HEK293T (cell line): ENCODE results near the gene NDUFAF8.

Source experiments
- CTCF ChIA-PET: fragments of 350-600 bp; formaldehyde crosslinking; extraction: SDS; loops from one replicate; lab custom pipeline; 2021; ENCODE audit warnings: antibody characterized with exemption, inconsistent platforms; lab: Yijun Ruan, JAX
- POLR2A ChIA-PET: fragments of 350-600 bp; formaldehyde crosslinking; extraction: SDS; loops from one replicate; lab custom pipeline; 2020; ENCODE audit warnings: antibody characterized with exemption, inconsistent platforms; lab: Yijun Ruan, JAX
- DNase-seq: peaks from one replicate; pipeline ENCODE4 v3.0.0; 2012; ENCODE audit warnings: mixed read lengths; ENCODE audit errors: extremely low spot score
- ARNT ChIP-seq: fragments of 450-650 bp; IDR thresholded peaks from 2 replicates; pipeline ENCODE4 v1.6.1; 2017; ENCODE audit warnings: mild to moderate bottlenecking
- BHLHE40 ChIP-seq: fragments of 450-650 bp; IDR thresholded peaks from 2 replicates; pipeline ENCODE4 v1.6.1; 2016; ENCODE audit warnings: mild to moderate bottlenecking, moderate library complexity, borderline replicate concordance
- CTBP1 ChIP-seq: fragments of 450-650 bp; IDR thresholded peaks from 2 replicates; pipeline ENCODE4 v1.6.1; 2016; ENCODE audit warnings: borderline replicate concordance
- ELF4 ChIP-seq: fragments of 450-650 bp; IDR thresholded peaks from 2 replicates; pipeline ENCODE4 v1.6.1; 2017; ENCODE audit warnings: antibody characterized with exemption
- FOXA1 ChIP-seq: fragments of 450-650 bp; IDR thresholded peaks from 2 replicates; pipeline ENCODE4 v1.6.1; 2016; ENCODE audit warnings: mild to moderate bottlenecking
- FOXK2 ChIP-seq: fragments of 450-650 bp; IDR thresholded peaks from 2 replicates; pipeline ENCODE4 v1.6.1; 2016; ENCODE audit warnings: mild to moderate bottlenecking
- FOXM1 ChIP-seq: fragments of 450-650 bp; IDR thresholded peaks from 2 replicates; pipeline ENCODE4 v1.6.1; 2017; ENCODE audit warnings: mild to moderate bottlenecking, borderline replicate concordance
- HDGF ChIP-seq: fragments of 450-650 bp; IDR thresholded peaks from 2 replicates; pipeline ENCODE4 v1.6.1; 2017; ENCODE audit warnings: antibody characterized with exemption, borderline replicate concordance
- L3MBTL2 ChIP-seq: fragments of 450-650 bp; conservative IDR thresholded peaks from 2 replicates; pipeline ENCODE4 v1.6.1; 2016; ENCODE audit warnings: mild to moderate bottlenecking
- LEF1 ChIP-seq: fragments of 450-650 bp; IDR thresholded peaks from 2 replicates; pipeline ENCODE4 v1.6.1; 2017; ENCODE audit warnings: mild to moderate bottlenecking, borderline replicate concordance
- NFRKB ChIP-seq: fragments of 450-650 bp; IDR thresholded peaks from 2 replicates; pipeline ENCODE4 v1.6.1; 2016; ENCODE audit warnings: mild to moderate bottlenecking, moderate library complexity
- PKNOX1 ChIP-seq: fragments of 450-650 bp; IDR thresholded peaks from 2 replicates; pipeline ENCODE4 v1.6.1; 2016
- SP1 ChIP-seq: fragments of 450-650 bp; IDR thresholded peaks from 2 replicates; pipeline ENCODE4 v1.6.1; 2017
- SUZ12 ChIP-seq: fragments of 450-650 bp; IDR thresholded peaks from 2 replicates; pipeline ENCODE4 v1.6.1; 2016; ENCODE audit warnings: mild to moderate bottlenecking
- TARDBP ChIP-seq: fragments of 450-650 bp; IDR thresholded peaks from 2 replicates; pipeline ENCODE4 v1.6.1; 2016
- ZNF384 ChIP-seq: fragments of 450-650 bp; IDR thresholded peaks from 2 replicates; pipeline ENCODE4 v1.6.1; 2016

Gene NDUFAF8

GRCh38 chr17:81252326-81252986 lies 13.3 kb downstream of the NDUFAF8 start:
- POLR2A ChIA-PET: interaction anchor here (1.0 to 1.6 kb wide), 4 partner anchors 142 to 237 kb away, joined by 3 to 4 read pairs (median 4); partner anchors contain the start of gene BAHCC1
- CTCF ChIA-PET: interaction anchor here (0.6 to 1.3 kb wide), 5 partner anchors 38 to 671 kb away, joined by 3 to 11 read pairs (median 5); partner anchors contain the start of gene FAAP100
- no peak for DNase-seq
- TF ChIP-seq PKNOX1: no peak
- TF ChIP-seq FOXA1: no peak
- no peak for TF ChIP-seq FOXK2
- TF ChIP-seq HDGF: no peak
- TF ChIP-seq ZNF384: no peak
- TF ChIP-seq FOXM1: no peak
- TF ChIP-seq L3MBTL2: no peak

GRCh38 chr17:81252987-81253329 lies 13.8 kb downstream of the NDUFAF8 start:
- CTCF ChIA-PET: interaction anchor here (0.7 to 1.3 kb wide), 4 partner anchors 37 to 670 kb away, joined by 3 to 11 read pairs (median 5); partner anchors contain the start of gene FAAP100
- no peak for DNase-seq
- POLR2A ChIA-PET: interaction anchor here (1.0 to 1.6 kb wide), 4 partner anchors 142 to 236 kb away, joined by 3 to 4 read pairs (median 4); partner anchors contain the start of gene BAHCC1
- TF ChIP-seq FOXM1 (no peak), LEF1 (no peak), FOXK2 (no peak), FOXA1 (no peak), SP1 (no peak), ZNF384 (no peak), L3MBTL2 (no peak), PKNOX1 (no peak), NFRKB (no peak), BHLHE40 (no peak), ARNT (no peak)

GRCh38 chr17:81253358-81254131 lies 14.4 kb downstream of the NDUFAF8 start:
- CTCF ChIA-PET: interaction anchor here (0.7 to 1.9 kb wide), 5 partner anchors 37 to 669 kb away, joined by 3 to 18 read pairs (median 5); partner anchors contain the start of gene FAAP100
- no peak for TF ChIP-seq ARNT
- no peak; the same call in 1 of the 2 replicates for TF ChIP-seq TARDBP
- no peak for TF ChIP-seq BHLHE40
- TF ChIP-seq CTBP1: peak; percentile 77
- POLR2A ChIA-PET: interaction anchor here (1.0 to 1.6 kb wide), 4 partner anchors 141 to 236 kb away, joined by 3 to 4 read pairs (median 4); partner anchors contain the start of gene BAHCC1
- peak; percentile 74 for DNase-seq

GRCh38 chr17:81254955-81255717 lies 16.0 kb downstream of the NDUFAF8 start:
- peak; percentile 66 for DNase-seq
- TF ChIP-seq ARNT (no peak), HDGF (peak; percentile 82; the same call in 1 of the 2 replicates), BHLHE40 (no peak), ELF4 (no peak), TARDBP (no peak), LEF1 (no peak)
- POLR2A ChIA-PET: interaction anchor here (0.7 to 0.9 kb wide), 3 partner anchors 32 to 289 kb away, joined by 3 to 4 read pairs (median 3); partner anchors contain the start of gene CEP131
- CTCF ChIA-PET: interaction anchor here (0.7 to 1.9 kb wide), 3 partner anchors 34 to 297 kb away, joined by 3 to 18 read pairs (median 3); partner anchors contain the start of gene FAAP100

GRCh38 chr17:81256616-81257015 lies 17.5 kb downstream of the NDUFAF8 start:
- no peak for DNase-seq
- ChIA-PET CTCF (no interaction called here), POLR2A (interaction anchor here (0.7 kb wide), 1 partner anchor 9 kb away, joined by 3 read pairs; no protein-coding TSS in a partner anchor)
- TF ChIP-seq NFRKB (no peak), ELF4 (no peak), L3MBTL2 (no peak), FOXM1 (no peak), SP1 (no peak), ARNT (no peak), SUZ12 (no peak), PKNOX1 (no peak), FOXK2 (no peak), TARDBP (no peak), BHLHE40 (no peak), HDGF (no peak), ZNF384 (no peak), CTBP1 (no peak), FOXA1 (no peak), LEF1 (no peak)
